ENCODE data around the gene VAMP1. TPM values are rescaled to one million over a fixed set of nuclear protein-coding genes. Genes with fewer than 3 reads are reported as not detected.
A peak's percentile ranks its signal among the peaks of the same experiment; 100 is the strongest.

VAMP1 gene
- total and polyA plus RNA-seq, 10 of the 15 experiments (the other 5 are each of a cell fraction or from before 2014, with no cell fraction given), result 4.8 to 123 (median 27.5) TPM

DNA sequence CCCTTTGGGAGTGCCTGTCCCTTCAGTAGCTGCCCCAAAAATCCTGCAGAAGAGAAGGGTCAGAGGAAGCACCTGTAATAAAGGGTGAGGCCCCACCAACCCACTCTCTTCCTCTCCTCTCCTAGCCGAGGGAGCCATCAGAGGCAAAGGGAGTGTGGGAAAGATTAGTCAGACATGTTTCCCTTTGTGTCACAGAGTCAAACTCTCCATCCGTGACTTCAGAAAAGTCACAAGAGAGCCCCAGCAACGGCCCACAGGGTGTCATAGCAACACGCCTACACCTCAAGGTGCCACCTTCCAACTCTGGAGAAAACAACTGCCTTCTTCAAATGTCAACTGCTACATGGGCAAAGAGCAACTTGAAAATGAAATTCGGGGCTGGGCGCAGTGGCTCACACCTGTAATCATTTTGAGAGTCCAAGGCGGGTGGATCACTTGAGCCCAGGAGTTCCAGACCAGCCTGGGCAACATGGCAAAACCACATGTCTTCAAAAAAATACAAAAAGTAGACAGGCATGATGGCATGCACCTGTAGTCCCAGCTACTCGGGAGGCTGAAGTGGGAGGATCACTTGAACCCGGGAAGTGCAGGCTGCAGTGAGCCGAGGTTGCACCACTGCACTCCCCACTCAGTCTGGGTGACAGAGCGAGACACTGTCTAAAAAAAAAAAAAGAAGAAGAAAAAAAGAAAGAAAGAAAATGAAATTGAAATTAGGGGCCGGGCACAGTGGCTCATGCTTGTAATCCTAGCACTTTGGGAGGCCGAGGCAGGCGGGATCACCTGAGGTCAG is 43.4 kb downstream of the VAMP1 start (continued):
- TF ChIP-seq, protein P1, sequence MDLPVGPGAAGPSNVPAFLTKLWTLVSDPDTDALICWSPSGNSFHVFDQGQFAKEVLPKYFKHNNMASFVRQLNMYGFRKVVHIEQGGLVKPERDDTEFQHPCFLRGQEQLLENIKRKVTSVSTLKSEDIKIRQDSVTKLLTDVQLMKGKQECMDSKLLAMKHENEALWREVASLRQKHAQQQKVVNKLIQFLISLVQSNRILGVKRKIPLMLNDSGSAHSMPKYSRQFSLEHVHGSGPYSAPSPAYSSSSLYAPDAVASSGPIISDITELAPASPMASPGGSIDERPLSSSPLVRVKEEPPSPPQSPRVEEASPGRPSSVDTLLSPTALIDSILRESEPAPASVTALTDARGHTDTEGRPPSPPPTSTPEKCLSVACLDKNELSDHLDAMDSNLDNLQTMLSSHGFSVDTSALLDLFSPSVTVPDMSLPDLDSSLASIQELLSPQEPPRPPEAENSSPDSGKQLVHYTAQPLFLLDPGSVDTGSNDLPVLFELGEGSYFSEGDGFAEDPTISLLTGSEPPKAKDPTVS (IDR thresholded peaks at IDR 0.05; ENCODE audit: low read depth, low read length), result no peak
- TF ChIP-seq NFXL1 (IDR thresholded peaks at IDR 0.05; ENCODE audit: borderline replicate concordance), result no peak
- no peak for TF ChIP-seq STAT3 (IDR thresholded peaks at IDR 0.05; ENCODE audit: low read depth, low read length)
- TF ChIP-seq, protein P2, sequence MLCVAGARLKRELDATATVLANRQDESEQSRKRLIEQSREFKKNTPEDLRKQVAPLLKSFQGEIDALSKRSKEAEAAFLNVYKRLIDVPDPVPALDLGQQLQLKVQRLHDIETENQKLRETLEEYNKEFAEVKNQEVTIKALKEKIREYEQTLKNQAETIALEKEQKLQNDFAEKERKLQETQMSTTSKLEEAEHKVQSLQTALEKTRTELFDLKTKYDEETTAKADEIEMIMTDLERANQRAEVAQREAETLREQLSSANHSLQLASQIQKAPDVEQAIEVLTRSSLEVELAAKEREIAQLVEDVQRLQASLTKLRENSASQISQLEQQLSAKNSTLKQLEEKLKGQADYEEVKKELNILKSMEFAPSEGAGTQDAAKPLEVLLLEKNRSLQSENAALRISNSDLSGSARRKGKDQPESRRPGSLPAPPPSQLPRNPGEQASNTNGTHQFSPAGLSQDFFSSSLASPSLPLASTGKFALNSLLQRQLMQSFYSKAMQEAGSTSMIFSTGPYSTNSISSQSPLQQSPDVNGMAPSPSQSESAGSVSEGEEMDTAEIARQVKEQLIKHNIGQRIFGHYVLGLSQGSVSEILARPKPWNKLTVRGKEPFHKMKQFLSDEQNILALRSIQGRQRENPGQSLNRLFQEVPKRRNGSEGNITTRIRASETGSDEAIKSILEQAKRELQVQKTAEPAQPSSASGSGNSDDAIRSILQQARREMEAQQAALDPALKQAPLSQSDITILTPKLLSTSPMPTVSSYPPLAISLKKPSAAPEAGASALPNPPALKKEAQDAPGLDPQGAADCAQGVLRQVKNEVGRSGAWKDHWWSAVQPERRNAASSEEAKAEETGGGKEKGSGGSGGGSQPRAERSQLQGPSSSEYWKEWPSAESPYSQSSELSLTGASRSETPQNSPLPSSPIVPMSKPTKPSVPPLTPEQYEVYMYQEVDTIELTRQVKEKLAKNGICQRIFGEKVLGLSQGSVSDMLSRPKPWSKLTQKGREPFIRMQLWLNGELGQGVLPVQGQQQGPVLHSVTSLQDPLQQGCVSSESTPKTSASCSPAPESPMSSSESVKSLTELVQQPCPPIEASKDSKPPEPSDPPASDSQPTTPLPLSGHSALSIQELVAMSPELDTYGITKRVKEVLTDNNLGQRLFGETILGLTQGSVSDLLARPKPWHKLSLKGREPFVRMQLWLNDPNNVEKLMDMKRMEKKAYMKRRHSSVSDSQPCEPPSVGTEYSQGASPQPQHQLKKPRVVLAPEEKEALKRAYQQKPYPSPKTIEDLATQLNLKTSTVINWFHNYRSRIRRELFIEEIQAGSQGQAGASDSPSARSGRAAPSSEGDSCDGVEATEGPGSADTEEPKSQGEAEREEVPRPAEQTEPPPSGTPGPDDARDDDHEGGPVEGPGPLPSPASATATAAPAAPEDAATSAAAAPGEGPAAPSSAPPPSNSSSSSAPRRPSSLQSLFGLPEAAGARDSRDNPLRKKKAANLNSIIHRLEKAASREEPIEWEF (IDR thresholded peaks at IDR 0.05; ENCODE audit: insufficient replicate concordance, low read depth, low read length), result peak; percentile 58
- TF ChIP-seq, protein P3, sequence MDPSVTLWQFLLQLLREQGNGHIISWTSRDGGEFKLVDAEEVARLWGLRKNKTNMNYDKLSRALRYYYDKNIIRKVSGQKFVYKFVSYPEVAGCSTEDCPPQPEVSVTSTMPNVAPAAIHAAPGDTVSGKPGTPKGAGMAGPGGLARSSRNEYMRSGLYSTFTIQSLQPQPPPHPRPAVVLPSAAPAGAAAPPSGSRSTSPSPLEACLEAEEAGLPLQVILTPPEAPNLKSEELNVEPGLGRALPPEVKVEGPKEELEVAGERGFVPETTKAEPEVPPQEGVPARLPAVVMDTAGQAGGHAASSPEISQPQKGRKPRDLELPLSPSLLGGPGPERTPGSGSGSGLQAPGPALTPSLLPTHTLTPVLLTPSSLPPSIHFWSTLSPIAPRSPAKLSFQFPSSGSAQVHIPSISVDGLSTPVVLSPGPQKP (IDR thresholded peaks at IDR 0.05; ENCODE audit: low read depth, low read length), result no peak
- peak; percentile 57 for TF ChIP-seq ATF7 (IDR thresholded peaks at IDR 0.05; ENCODE audit: low read depth)
- TF ChIP-seq, protein P4, sequence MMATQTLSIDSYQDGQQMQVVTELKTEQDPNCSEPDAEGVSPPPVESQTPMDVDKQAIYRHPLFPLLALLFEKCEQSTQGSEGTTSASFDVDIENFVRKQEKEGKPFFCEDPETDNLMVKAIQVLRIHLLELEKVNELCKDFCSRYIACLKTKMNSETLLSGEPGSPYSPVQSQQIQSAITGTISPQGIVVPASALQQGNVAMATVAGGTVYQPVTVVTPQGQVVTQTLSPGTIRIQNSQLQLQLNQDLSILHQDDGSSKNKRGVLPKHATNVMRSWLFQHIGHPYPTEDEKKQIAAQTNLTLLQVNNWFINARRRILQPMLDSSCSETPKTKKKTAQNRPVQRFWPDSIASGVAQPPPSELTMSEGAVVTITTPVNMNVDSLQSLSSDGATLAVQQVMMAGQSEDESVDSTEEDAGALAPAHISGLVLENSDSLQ (IDR thresholded peaks at IDR 0.05), result peak; percentile 60
- TF ChIP-seq, protein P5, sequence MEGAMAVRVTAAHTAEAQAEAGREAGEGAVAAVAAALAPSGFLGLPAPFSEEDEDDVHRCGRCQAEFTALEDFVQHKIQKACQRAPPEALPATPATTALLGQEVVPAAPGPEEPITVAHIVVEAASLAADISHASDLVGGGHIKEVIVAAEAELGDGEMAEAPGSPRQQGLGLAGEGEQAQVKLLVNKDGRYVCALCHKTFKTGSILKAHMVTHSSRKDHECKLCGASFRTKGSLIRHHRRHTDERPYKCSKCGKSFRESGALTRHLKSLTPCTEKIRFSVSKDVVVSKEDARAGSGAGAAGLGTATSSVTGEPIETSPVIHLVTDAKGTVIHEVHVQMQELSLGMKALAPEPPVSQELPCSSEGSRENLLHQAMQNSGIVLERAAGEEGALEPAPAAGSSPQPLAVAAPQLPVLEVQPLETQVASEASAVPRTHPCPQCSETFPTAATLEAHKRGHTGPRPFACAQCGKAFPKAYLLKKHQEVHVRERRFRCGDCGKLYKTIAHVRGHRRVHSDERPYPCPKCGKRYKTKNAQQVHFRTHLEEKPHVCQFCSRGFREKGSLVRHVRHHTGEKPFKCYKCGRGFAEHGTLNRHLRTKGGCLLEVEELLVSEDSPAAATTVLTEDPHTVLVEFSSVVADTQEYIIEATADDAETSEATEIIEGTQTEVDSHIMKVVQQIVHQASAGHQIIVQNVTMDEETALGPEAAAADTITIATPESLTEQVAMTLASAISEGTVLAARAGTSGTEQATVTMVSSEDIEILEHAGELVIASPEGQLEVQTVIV (IDR thresholded peaks at IDR 0.05; ENCODE audit: borderline replicate concordance, partially characterized antibody), result no peak
- no peak for TF ChIP-seq NRF1 (conservative IDR thresholded peaks at IDR 0.05; ENCODE audit: low read depth, low read length)
- TF ChIP-seq RB1 (IDR thresholded peaks at IDR 0.05; ENCODE audit: borderline replicate concordance), result no peak; the same call in 1 of the 2 replicates
- peak; percentile 77 for TF ChIP-seq MTA2 (IDR thresholded peaks at IDR 0.05; ENCODE audit: low read depth)
- no peak for TF ChIP-seq CBX5 (IDR thresholded peaks at IDR 0.05; ENCODE audit: low read depth)
